OCI-LY3 (cell line): ENCODE results near the gene MIDN.

Experiments used
- CTCF ChIP-seq: fragments of 200-600, 300-600 bp; sonication (generic); IDR thresholded peaks from 2 replicates; pipeline ENCODE4 v1.5.1; 2014; ENCODE audit warnings: antibody characterized with exemption, low read length, low read depth
- EZH2phosphoT487 ChIP-seq: fragments of 200-600 bp; shearing (Covaris generic); IDR thresholded peaks from 2 replicates; pipeline ENCODE4 v1.6.1; 2018; ENCODE audit warnings: antibody characterized with exemption, mixed run types, low read depth

DNA sequence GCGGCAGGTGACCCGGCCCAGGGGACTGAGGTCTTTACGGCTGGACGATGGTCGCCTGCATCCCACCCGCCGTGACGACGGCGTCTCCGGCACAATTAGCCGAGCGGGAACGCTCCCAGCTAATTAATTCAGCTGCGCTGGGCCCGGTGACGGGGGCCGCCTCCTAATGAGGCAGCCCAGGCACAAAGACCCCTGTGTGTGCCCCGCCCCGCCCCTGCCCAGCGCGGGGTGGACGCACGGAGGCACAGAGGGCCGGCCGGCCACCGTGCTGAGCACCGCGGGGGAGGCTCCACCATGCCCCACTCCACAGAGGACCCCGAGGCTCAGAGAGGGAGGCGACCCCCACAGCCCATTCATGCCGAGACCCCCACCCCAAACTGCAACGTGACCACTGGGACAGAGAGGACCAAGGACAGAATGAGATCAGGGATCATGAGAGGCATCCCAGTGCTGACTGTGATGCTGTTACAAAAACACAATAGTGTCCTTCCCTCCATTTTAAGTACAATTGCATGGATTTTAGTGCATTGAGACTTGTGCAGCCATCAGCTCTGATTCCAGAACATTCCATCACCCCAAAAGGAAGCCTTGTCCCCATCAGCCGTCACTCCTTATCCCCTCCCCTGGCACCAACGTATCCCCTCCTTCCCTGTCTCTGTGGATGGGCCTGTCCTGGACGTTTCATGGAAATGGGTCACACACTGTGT lies 54.3 kb downstream of the MIDN start:
- TF ChIP-seq CTCF (no peak), EZH2phosphoT487 (no peak)
